Stomach smooth muscle (tissue), 2 donors: ENCODE measurements around the gene COL23A1.

Source experiments
- H3K27ac ChIP-seq: one replicate; pipeline ENCODE4 v1.7.0; 2013; ENCODE audit warnings: mild to moderate bottlenecking, low read length, inconsistent platforms
- H3K27me3 ChIP-seq, 2 donors: one replicate each; pipeline ENCODE4 v1.7.0; 2013; ENCODE audit warnings: low read length in 2 of 2; ENCODE audit not compliant: insufficient read depth in 2 of 2, control insufficient read depth in 1 of 2
- H3K36me3 ChIP-seq, 2 donors: one replicate each; pipeline ENCODE4 v1.7.0; 2013; ENCODE audit warnings: low read length in 2 of 2; ENCODE audit not compliant: control insufficient read depth in 2 of 2, insufficient read depth in 2 of 2
- H3K4me1 ChIP-seq: one replicate; pipeline ENCODE4 v1.7.0; 2013; ENCODE audit warnings: low read length; ENCODE audit not compliant: control insufficient read depth, insufficient read depth
- H3K4me3 ChIP-seq, 2 donors: one replicate each; pipeline ENCODE4 v1.7.0; 2013; ENCODE audit warnings: low read length in 2 of 2
- H3K9ac ChIP-seq, 2 donors: one replicate each; pipeline ENCODE4 v1.7.0; 2013; ENCODE audit warnings: low read length in 2 of 2, mild to moderate bottlenecking in 1 of 2
- H3K9me3 ChIP-seq, 2 donors: one replicate each; pipeline ENCODE4 v1.7.0; 2013; ENCODE audit warnings: low read length in 2 of 2; ENCODE audit not compliant: control insufficient read depth in 2 of 2
- donor health status: healthy.
- donor health status: Pancreatic carcinoma.

Gene COL23A1

GRCh38 chr5:178336889-178337288 is 253.3 kb downstream of the COL23A1 start:
- Histone ChIP-seq H3K9me3 (peaks cover 0 to 3% of the 10 kb centered on the region in 2 donors), H3K36me3 (no peaks in the 10 kb centered on the region), H3K27me3 (peaks cover 0 to 7% of the 10 kb centered on the region in 2 donors), H3K9ac (no peak overlapping the region), H3K4me3 (no peak overlapping the region), H3K27ac (no peak overlapping the region), H3K4me1 (peaks cover 6% of the 10 kb centered on the region)

GRCh38 chr5:178335302-178336030 is 254.7 kb downstream of the COL23A1 start:
- Histone ChIP-seq H3K27ac (no peak overlapping the region), H3K4me3 (no peak overlapping the region), H3K9ac (no peak overlapping the region), H3K4me1 (peaks cover 20% of the 10 kb centered on the region), H3K36me3 (no peaks in the 10 kb centered on the region), H3K9me3 (peaks cover 0 to 3% of the 10 kb centered on the region in 2 donors), H3K27me3 (peaks cover 0 to 7% of the 10 kb centered on the region in 2 donors)

GRCh38 chr5:178334861-178335260 is 255.3 kb downstream of the COL23A1 start:
- H3K27me3 ChIP-seq = peaks cover 0 to 7% of the 10 kb centered on the region in 2 donors
- no peaks in the 10 kb centered on the region for H3K36me3 ChIP-seq
- H3K4me3 ChIP-seq = no peak overlapping the region
- no peak overlapping the region for H3K9ac ChIP-seq
- peaks cover 0 to 3% of the 10 kb centered on the region in 2 donors for H3K9me3 ChIP-seq
- H3K27ac ChIP-seq = no peak overlapping the region
- H3K4me1 ChIP-seq = peaks cover 20% of the 10 kb centered on the region

GRCh38 chr5:178333821-178334481 is 256.2 kb downstream of the COL23A1 start:
- H3K9me3 ChIP-seq = peaks cover 0 to 3% of the 10 kb centered on the region in 2 donors
- no peak overlapping the region for H3K4me3 ChIP-seq
- H3K36me3 ChIP-seq = no peaks in the 10 kb centered on the region
- peaks cover 20% of the 10 kb centered on the region for H3K4me1 ChIP-seq
- no peak overlapping the region for H3K27ac ChIP-seq
- no peak overlapping the region for H3K9ac ChIP-seq
- H3K27me3 ChIP-seq = peaks cover 0 to 7% of the 10 kb centered on the region in 2 donors

GRCh38 chr5:178332210-178332641 is 258.0 kb downstream of the COL23A1 start:
- Histone ChIP-seq H3K9ac (no peak overlapping the region), H3K4me3 (no peak overlapping the region), H3K4me1 (peaks cover 20% of the 10 kb centered on the region)

GRCh38 chr5:178331491-178331996 is 258.6 kb downstream of the COL23A1 start:
- no peak overlapping the region for H3K27ac ChIP-seq
- peaks cover 20% of the 10 kb centered on the region for H3K4me1 ChIP-seq
- H3K4me3 ChIP-seq = no peak overlapping the region
- H3K9me3 ChIP-seq = peaks cover 0 to 3% of the 10 kb centered on the region in 2 donors
- H3K27me3 ChIP-seq = no peaks in the 10 kb centered on the region
- H3K9ac ChIP-seq = no peak overlapping the region
- H3K36me3 ChIP-seq = no peaks in the 10 kb centered on the region

More at GRCh38 chr5:178332210-178332641, 258.0 kb downstream of the COL23A1 start:
- peaks cover 0 to 3% of the 10 kb centered on the region in 2 donors for H3K9me3 ChIP-seq
- no peak overlapping the region for H3K27ac ChIP-seq
- peaks cover 0 to 1% of the 10 kb centered on the region in 2 donors for H3K27me3 ChIP-seq
- no peaks in the 10 kb centered on the region for H3K36me3 ChIP-seq

- H3K9ac ChIP-seq = no peak overlapping the region
- H3K36me3 ChIP-seq = no peaks in the 10 kb centered on the region
- H3K9me3 ChIP-seq = no peaks in the 10 kb centered on the region
- no peak overlapping the region for H3K4me3 ChIP-seq
- peaks cover 26% of the 10 kb centered on the region for H3K4me1 ChIP-seq
- H3K27ac ChIP-seq = no peak overlapping the region
- no peaks in the 10 kb centered on the region for H3K27me3 ChIP-seq
Observed at GRCh38 chr5:178330791-178331404, 259.3 kb downstream of the COL23A1 start.

GRCh38 chr5:178328826-178329730 is 261.1 kb downstream of the COL23A1 start:
- Histone ChIP-seq H3K9me3 (peaks cover 0 to 4% of the 10 kb centered on the region in 2 donors), H3K9ac (no peak overlapping the region), H3K4me3 (no peak overlapping the region), H3K27me3 (no peaks in the 10 kb centered on the region), H3K36me3 (no peaks in the 10 kb centered on the region), H3K27ac (no peak overlapping the region), H3K4me1 (peaks cover 31% of the 10 kb centered on the region)

- no peaks in the 10 kb centered on the region for H3K36me3 ChIP-seq
- peaks cover 0 to 4% of the 10 kb centered on the region in 2 donors for H3K9me3 ChIP-seq
- H3K9ac ChIP-seq = no peak overlapping the region
- H3K4me1 ChIP-seq = peaks cover 31% of the 10 kb centered on the region
- no peak overlapping the region for H3K4me3 ChIP-seq
- no peak overlapping the region for H3K27ac ChIP-seq
- peaks cover 0 to 4% of the 10 kb centered on the region in 2 donors for H3K27me3 ChIP-seq
Observed at GRCh38 chr5:178327931-178328711, 262.1 kb downstream of the COL23A1 start.
